Measurements from ENCODE around the gene USP6NL.

GRCh38 chr10:11435581-11435981 is 175.9 kb downstream of the USP6NL start:
- TF ChIP-seq RAD51 (IDR thresholded peaks at IDR 0.05): no peak
- TF ChIP-seq JUND (IDR thresholded peaks at IDR 0.05; ENCODE audit: low read depth, low read length): no peak
- TF ChIP-seq POLR2A (IDR thresholded peaks at IDR 0.05; ENCODE audit: low read depth, low read length): no peak
- no peak for TF ChIP-seq FOXM1 (IDR thresholded peaks at IDR 0.05; ENCODE audit: low read depth, low read length)
- no peak for TF ChIP-seq CBX3 (IDR thresholded peaks at IDR 0.05; ENCODE audit: borderline replicate concordance, low read depth)

All from GM12878 (cell line).